Measurements from ENCODE around the gene SYNGR4. TPM values are rescaled to one million over a fixed set of nuclear protein-coding genes. Genes with fewer than 3 reads are reported as not detected.

SYNGR4 gene
- total RNA-seq, 4 donors from 2014 or later = not detected

DNA sequence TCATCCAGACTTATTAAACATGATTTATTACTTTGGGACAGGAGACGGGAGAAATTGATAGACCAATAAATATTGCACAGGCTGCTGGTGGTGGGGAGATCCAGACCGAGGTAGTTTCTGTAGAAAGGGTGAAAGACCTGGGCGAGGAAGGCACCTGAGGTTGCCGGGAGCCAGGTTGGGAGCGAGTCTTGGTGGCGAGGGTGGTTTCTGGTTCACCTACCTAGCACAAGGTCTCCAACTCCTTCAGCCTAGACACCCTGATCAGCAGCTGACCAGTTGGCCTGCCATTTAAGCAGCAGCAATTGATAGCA lies 31.9 kb upstream of the SYNGR4 start:
- H3K36me3 ChIP-seq = no peaks in the 10 kb centered on the region
- TF ChIP-seq POLR2A (IDR thresholded peaks at IDR 0.05) (no peak), EP300 (IDR thresholded peaks at IDR 0.05; ENCODE audit: low read depth) (no peak), POLR2AphosphoS5 (IDR thresholded peaks at IDR 0.05) (no peak)
- TF ChIP-seq, protein P1, sequence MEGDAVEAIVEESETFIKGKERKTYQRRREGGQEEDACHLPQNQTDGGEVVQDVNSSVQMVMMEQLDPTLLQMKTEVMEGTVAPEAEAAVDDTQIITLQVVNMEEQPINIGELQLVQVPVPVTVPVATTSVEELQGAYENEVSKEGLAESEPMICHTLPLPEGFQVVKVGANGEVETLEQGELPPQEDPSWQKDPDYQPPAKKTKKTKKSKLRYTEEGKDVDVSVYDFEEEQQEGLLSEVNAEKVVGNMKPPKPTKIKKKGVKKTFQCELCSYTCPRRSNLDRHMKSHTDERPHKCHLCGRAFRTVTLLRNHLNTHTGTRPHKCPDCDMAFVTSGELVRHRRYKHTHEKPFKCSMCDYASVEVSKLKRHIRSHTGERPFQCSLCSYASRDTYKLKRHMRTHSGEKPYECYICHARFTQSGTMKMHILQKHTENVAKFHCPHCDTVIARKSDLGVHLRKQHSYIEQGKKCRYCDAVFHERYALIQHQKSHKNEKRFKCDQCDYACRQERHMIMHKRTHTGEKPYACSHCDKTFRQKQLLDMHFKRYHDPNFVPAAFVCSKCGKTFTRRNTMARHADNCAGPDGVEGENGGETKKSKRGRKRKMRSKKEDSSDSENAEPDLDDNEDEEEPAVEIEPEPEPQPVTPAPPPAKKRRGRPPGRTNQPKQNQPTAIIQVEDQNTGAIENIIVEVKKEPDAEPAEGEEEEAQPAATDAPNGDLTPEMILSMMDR (IDR thresholded peaks at IDR 0.05) = no peak
- no peaks in the 10 kb centered on the region for H3K27me3 ChIP-seq
- in situ Hi-C loops (cut with MboI; ENCODE audit: low pct_ligation_motif_present in 1 of 4, low pct_unique_long_range_greater_than_20kb in 1 of 4, low sequenced_read_pairs in 3 of 4) = no loop called here
- H3K4me1 ChIP-seq = peaks cover 15 to 49% (median 41%) of the 10 kb centered on the region in 4 donors
- H3K9me3 ChIP-seq = no peaks in the 10 kb centered on the region
- WGBS, 2 donors (ENCODE audit: low coverage in 1 of 2) = 20% methylated on average over 1 to 6 of the region's 6 CpGs
- intact Hi-C loops (cut with DNase I; ENCODE audit: low total_unique reads) = no loop called here
- peak overlapping the region in 2 of 4 donors; percentile 1 to 33 for H3K4me3 ChIP-seq
- DNase-seq = no peak
- peak overlapping the region; percentile 92 to 99 (median 94) for H3K27ac ChIP-seq

DNA sequence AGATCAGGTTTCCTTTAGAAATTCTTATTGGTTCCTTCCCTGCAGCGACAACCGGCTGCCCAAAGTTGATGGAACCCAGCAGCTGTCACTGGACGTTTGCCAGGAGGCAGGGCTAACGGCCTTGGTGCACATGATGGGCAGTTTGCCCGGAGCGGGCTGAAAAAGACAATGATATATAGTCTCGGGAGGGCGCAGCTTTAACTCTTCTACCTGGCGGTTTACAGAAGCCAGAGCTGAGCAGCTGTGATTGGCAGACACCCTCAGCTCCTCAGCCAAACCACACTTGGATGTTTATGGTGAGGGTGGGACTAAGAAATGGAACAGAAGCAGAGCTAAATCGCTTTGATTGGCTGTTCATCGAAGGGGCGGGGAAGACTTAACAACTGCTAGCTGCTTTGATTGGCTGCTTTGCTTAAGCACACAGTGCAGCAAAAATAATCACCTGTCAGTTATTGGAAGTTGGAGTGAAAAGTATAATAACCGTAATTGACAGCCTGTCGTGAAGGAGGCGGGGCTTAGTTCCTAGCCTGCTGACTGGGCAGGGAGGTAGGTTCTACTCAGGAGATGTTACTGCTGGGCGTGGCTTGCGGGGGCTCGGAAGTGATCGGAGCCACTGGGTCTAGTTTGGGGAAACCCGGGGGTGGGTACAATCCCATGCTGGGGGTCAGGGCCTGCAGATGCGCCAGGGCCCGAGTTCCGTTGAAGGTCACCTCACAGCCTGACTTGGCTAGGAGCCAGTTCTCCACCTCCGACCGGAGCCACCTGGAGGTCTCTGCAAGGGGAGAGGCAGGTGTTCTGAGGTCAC lies 31.3 kb upstream of the SYNGR4 start:
- WGBS, 2 donors (ENCODE audit: low coverage in 1 of 2) = 0 to 1% methylated on average over 5 to 25 of the region's 25 CpGs
- intact Hi-C loops (cut with DNase I; ENCODE audit: low total_unique reads) (no loop called here), in situ Hi-C loops (cut with MboI; ENCODE audit: low pct_ligation_motif_present in 1 of 4, low pct_unique_long_range_greater_than_20kb in 1 of 4, low sequenced_read_pairs in 3 of 4) (no loop called here)
- H3K27me3 ChIP-seq = no peaks in the 10 kb centered on the region
- no peaks in the 10 kb centered on the region for H3K9me3 ChIP-seq
- H3K4me3 ChIP-seq = peak overlapping the region; percentile 22 to 61 (median 42)
- DNase-seq = peak; percentile 96
- peaks cover 15 to 45% (median 39%) of the 10 kb centered on the region in 4 donors for H3K4me1 ChIP-seq
- no peaks in the 10 kb centered on the region for H3K36me3 ChIP-seq
- H3K27ac ChIP-seq = peak overlapping the region; percentile 92 to 99 (median 94)
- TF ChIP-seq EP300 (IDR thresholded peaks at IDR 0.05; ENCODE audit: low read depth) (peak; percentile 43), POLR2A (IDR thresholded peaks at IDR 0.05) (peak; percentile 89), POLR2AphosphoS5 (IDR thresholded peaks at IDR 0.05) (peak; percentile 90 to 97 (median 94))
- TF ChIP-seq, protein P1 (IDR thresholded peaks at IDR 0.05) = no peak

DNA sequence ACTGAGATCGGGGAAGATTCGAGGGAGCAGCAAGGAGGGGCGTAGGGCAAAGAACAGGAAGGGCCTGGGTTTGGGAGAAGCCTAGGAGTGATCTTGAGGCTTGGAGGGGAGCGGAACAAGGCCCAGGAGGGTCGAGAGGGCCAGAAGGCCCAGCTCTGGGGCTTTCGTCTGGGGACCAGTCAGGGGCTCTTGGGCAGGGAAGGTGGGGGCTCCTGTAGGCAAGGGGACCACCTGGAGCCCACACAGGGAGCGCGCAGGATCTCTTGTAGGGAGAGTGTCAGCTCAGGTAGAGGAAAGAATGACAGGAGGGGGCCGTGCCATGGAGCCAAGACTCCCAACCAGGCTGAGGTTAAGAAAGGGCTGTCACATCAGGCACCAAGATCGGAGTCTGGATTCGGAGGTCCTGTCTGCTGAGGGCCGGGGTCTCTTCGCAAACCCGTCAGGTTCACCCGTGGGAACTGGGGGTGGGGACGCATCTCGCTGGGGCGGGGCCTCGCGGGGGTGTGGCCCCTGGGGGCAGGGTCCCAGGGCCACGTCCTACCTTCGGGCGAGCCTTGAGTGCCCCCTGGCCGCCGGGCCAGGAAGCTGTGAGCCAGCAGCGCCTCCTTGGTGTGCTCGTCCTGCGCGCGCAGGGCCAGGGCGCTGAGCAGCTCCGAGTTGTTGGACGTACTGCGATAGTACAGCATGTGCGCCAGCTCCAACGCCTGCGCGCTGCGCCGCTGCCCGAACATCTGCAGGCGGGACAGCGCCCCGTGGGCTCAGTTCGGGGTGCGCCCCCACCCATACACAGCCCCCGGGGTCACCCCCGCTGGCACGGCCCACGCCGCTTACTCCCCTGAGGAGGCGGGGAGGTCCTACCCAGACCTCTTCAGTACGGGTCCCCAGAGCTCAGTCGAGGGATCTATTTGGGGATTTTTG lies 30.4 kb upstream of the SYNGR4 start:
- peak overlapping the region; percentile 92 to 99 (median 94) for H3K27ac ChIP-seq
- H3K9me3 ChIP-seq = no peaks in the 10 kb centered on the region
- 5 to 13% methylated on average over 3 to 50 of the region's 54 CpGs for WGBS, 2 donors (ENCODE audit: low coverage in 1 of 2)
- intact Hi-C loops (cut with DNase I; ENCODE audit: low total_unique reads) (no loop called here), in situ Hi-C loops (cut with MboI; ENCODE audit: low pct_ligation_motif_present in 1 of 4, low pct_unique_long_range_greater_than_20kb in 1 of 4, low sequenced_read_pairs in 3 of 4) (no loop called here)
- peak overlapping the region; percentile 22 to 61 (median 42) for H3K4me3 ChIP-seq
- TF ChIP-seq, protein P1 (IDR thresholded peaks at IDR 0.05) = peak; percentile 77 to 94 (median 84)
- TF ChIP-seq POLR2AphosphoS5 (IDR thresholded peaks at IDR 0.05) (peak; percentile 17 to 57 (median 56)), EP300 (IDR thresholded peaks at IDR 0.05; ENCODE audit: low read depth) (no peak), POLR2A (IDR thresholded peaks at IDR 0.05) (peak; percentile 47)
- peak; percentile 96 for DNase-seq
- H3K4me1 ChIP-seq = peaks cover 15 to 45% (median 39%) of the 10 kb centered on the region in 4 donors
- H3K36me3 ChIP-seq = no peaks in the 10 kb centered on the region
- no peaks in the 10 kb centered on the region for H3K27me3 ChIP-seq

DNA sequence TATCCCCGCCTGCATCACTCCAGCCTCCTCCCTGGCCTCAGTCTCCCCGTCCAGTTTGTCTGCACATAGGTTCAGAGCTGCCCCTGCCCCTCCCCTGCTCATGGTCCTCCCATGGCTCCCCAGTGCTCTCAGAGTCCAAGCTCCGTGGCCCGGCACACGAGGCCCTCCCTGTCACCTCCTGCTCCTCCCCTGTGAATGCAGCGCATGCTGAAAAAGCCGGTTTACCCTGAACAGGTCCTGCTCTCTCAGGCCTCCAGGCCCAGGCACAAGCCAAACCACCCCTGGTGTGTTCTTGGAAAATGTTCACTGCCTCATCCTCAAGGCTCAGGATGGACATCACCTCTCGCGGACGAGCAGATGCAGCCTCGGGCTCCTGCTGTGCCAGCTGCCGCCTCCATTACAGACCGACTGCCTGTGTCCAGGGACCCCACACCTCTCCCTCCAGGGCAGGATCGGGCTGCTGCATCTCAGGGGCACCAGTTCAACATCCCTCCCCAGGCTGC lies 25.9 kb upstream of the SYNGR4 start:
- Histone ChIP-seq H3K4me3 (no peak overlapping the region), H3K27ac (no peak overlapping the region), H3K27me3 (no peaks in the 10 kb centered on the region), H3K9me3 (no peaks in the 10 kb centered on the region), H3K36me3 (no peaks in the 10 kb centered on the region), H3K4me1 (peaks cover 0 to 10% (median 6%) of the 10 kb centered on the region in 4 donors)
- in situ Hi-C loops (cut with MboI; ENCODE audit: low pct_ligation_motif_present in 1 of 4, low pct_unique_long_range_greater_than_20kb in 1 of 4, low sequenced_read_pairs in 3 of 4) (no loop called here), intact Hi-C loops (cut with DNase I; ENCODE audit: low total_unique reads) (no loop called here)
- WGBS, 2 donors (ENCODE audit: low coverage in 1 of 2) = 91% methylated on average over 10 of the region's 14 CpGs; no CpG with 5 or more reads in 1 of the 2 donors
- TF ChIP-seq EP300 (IDR thresholded peaks at IDR 0.05; ENCODE audit: low read depth) = no peak
- TF ChIP-seq, protein P1 (IDR thresholded peaks at IDR 0.05) = no peak
- TF ChIP-seq POLR2AphosphoS5 (IDR thresholded peaks at IDR 0.05) = no peak
- no peak for TF ChIP-seq POLR2A (IDR thresholded peaks at IDR 0.05)
- no peak for DNase-seq

All from transverse colon (tissue), 4 donors.